HG03196 (cell line): Measurements from ENCODE around the gene PFKFB4.

ENCODE experiments used
- ATAC-seq: cut with Tn5 transposase; IDR thresholded peaks from one replicate; pipeline ENCODE4 v1.9.1; 2021; ENCODE audit not compliant: unreplicated experiment

PFKFB4 gene

DNA sequence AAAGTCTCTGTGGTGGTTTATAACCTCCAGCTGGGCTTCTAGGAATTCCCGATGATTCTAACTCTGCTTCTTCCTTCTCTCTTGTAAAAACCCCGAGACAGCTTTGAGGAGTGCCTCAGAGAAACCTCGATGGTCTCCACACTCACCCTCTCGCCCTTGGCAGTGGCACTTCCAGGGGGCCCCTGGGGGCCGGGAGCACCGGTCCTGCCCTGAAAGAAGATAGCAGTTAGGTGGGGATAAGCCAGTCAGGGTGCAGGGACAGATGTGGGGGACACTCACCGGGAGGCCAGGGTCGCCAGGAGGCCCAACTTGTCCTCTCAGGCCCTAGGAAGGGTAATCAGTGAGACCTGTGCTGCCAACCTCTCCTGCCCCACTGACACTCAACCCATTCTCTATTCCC, 28.8 kb upstream of the PFKFB4 start:
- no peak for ATAC-seq

DNA sequence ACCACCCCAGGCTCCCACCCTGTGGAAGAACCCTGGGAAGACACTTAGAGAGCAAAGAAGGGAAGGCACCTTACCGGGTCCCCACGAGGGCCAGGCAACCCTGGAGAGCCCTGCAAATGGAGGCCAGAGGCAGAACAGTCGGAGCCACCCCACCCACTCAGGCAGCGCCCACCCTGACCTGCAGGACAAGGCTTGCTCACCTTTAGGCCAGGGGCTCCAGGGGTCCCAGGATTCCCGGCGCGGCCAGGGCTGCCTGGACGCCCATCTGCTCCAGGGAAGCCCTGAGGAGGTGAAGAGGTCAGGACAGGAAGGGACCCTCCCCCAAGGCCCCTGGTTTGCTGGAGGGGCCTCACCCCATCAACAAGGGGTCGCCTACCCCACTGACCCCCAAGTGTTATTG, 28.2 kb upstream of the PFKFB4 start:
- no peak for ATAC-seq

DNA sequence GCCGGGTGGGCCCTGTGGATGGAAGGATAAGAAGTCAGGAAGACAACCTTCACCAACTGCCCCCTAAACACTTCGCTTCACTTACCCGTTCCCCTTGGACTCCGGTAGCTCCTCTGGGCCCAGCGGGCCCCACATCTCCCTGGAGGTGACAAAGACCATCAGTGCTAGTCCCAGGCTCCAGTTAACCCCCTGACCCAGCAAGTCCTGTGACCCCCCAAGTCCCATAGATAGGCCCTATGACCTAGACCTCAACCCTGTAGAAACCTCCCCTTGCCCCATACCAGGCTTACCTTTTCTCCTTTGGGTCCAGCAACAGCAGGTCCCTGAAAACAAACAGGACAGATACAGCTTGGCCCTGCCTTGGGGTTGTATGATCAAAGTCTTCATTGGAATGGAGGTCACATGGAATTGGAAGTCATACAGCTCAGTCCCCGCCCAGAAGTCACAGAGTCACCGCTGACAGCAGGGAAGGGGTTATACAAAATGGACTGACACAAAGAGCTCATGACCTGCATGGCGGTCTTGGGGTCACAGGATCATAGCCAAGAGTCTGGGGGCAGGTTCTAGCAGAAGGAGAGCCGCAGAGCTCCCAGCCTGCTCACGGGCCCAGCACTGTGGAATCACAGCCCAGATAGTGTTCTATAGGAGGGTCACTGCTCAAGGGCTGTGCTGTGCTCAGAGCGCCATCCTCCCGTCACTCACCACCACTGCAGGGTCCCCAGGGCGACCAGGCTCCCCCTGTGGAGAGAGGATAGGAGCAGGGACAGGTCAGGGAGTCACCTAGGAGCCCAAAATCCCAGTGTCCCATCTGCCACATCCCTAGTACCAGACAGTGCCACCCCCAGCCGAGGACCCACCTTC, 25.2 kb upstream of the PFKFB4 start:
- ATAC-seq = no peak

DNA sequence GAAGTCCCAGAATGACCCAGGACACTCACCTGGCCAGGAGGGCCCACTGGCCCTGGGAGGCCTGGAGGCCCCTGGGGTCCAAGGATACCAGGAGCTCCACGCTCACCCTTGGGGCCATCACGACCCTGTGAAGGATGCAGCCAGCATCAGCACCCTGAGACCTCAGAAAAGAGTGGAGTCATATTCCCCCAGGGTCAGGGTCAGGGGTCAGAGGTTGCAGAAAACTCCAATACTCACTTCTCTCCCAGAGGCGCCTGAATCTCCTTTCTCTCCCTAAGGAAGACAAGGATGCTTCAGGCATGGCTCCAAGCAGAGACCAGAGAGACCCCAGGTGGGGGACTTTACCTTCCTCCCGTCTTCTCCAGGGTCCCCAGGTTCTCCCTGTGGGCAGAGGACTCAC, 20.0 kb upstream of the PFKFB4 start:
- no peak for ATAC-seq

DNA sequence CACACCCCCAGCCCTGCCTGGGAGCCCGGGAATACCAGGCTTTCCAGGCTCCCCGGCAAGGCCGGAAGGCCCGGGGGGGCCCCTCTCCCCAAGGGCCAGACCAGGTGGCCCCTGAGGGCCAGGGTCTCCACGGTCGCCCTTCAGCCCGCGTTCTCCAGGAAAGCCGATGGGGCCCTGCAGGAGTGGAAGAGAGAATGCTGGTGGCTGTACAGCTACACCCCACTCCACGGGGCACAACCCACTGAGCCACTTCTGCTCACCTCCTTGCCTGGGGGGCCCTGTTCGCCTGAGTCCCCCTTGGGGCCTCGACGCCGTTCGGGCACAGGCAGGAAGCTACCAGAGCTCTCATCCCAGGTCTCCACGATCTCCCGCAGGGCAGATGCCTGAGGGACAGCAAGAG, 18.8 kb upstream of the PFKFB4 start:
- ATAC-seq = no peak

DNA sequence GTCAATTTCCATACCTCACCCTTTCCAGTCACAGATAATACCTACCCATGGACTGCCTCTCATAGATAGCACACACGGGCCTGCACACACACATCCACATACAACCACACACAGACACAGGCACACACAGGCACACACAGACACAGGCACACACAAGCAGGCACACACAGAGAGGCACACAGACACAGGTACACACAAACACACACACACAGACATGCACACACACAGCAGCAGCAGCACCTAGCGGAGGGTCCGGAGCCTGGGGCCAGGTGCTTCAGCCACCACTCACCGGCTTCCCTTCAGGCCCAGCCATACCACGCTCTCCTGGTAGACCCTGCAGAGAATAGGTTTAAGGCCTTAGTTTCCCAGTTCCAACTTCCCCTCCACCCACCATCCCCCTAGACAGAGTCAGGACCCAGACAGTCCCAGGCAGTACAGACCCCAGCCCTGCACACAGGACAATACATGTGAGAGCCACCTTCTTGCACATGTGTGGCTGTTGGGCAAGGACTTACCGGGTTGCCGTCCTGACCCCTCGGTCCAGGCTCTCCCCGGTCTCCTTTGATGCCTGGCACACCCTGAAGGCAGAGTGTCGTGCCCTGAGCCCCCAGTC, 17.5 kb upstream of the PFKFB4 start:
- ATAC-seq = no peak

DNA sequence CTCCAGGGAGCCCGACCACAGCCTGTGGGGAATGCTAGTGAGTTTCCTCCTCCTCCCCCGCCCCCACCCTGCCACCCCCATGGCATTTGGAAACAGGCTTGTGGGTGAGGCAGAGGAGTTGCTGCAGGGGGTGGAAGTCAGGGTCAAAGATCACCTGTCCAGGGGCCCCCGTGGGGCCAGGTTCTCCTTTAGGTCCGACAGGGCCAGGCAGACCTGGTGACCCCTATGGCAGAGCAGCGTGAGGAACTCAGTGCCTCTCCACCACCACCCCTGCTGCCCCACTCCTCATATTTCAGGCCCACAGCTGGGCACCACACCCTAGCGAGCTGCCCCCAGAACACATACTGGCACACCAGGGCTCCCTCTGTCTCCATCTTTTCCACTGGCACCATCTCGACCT, 15.9 kb upstream of the PFKFB4 start:
- ATAC-seq = no peak

DNA sequence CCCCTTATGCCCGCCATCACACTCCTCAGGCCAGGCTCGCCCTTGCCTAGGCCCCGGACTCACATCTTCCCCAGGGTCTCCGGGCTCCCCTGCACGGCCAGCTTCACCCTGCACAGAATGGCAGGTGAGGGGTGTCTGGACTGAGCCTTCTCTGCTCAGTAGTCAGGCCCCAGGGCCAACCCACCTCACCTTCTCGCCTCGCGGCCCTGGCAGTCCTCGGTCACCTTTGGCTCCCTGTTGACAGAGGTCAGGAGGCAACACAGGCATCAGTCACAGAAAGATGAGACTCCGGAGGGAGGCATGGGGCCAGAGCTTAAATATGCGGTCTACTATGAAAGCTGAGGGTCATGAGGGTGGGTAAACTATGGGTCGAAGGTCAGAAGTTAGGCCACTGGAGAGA, 15.3 kb upstream of the PFKFB4 start:
- ATAC-seq = no peak

DNA sequence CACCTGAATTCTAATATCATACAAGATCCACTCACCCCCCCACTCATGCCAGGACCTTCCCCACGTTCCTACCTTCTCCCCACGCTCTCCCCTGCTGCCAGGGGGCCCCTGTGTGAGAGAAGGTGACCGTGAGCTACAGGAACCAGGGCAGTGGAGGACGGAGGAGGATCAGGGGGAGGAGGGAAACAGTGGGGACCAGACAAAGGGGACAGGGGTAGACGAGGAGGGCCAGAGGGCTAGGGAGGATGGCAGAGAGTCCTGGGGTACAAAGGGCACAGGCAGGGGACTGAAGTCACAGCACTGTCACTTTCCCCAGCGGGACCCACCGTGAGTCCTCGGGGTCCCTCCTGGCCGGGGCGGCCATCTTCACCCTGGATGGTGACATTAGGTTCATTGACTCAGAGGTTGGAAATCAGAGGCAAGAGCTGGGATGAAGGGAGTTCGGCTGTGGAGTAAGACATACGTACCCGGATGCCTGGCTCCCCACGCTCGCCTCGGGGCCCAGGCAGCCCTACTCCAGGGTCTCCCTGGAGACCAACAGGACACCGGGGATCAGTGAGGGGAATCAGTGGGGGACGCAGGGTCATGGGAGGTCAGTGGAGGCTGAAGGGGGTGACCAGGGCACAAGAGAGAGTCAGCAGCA, 13.3 kb upstream of the PFKFB4 start:
- no peak for ATAC-seq

DNA sequence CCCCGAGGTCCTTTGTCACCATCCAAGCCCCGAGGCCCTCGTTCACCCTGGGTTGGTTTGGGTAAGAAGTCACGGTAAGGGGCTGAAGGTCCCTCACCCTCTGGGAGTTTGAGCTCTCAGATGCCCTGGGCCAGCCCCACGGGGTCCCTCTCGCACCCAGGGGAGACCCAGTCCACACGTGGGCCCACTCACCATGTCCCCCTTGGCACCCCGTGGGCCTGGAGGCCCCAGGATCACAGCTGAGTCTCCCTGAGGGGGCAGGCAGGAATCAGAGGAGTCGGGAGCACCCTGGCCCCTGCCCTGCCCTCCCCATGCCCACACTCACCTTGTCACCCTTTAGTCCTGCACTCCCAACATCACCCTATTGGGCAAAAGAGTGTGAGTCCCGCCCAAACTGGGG, 12.8 kb upstream of the PFKFB4 start:
- ATAC-seq = no peak

DNA sequence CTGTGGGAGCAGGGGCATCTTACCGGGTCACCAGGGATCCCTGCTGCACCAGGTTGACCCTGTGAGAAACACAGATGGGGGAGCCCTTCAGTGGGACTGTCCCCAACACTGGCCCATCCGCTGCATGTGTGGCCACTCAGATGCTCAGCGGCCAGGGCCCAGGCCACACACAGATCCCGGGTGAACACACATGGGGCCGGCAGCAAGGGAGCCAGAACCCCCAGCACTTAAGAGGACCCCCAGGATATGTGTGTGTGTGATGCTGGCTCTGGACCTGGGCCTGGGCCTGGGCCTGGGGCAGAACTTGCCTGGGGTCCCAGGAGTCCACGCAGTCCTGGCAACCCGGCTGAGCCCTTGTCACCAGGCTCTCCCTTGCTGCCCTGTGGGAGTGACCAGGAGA, 11.9 kb upstream of the PFKFB4 start:
- no peak for ATAC-seq

DNA sequence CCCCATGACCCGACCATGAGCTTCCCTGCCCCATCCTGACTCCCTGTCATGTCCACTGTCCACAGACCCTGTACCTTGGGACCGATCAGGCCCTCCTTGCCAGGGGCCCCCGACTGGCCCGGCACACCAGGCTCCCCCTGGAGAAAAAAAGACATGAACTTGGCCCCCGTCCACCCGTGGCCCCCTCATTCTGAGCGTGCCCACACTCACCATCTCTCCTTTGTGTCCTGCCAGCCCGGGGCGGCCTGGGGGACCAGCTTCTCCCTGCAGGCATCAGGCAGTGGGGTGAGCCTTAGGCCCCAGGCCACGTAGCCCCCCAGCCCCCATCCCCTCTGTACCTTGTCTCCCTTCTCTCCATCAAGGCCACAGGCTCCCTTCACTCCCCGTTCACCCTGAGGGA, 10.9 kb upstream of the PFKFB4 start:
- no peak for ATAC-seq

DNA sequence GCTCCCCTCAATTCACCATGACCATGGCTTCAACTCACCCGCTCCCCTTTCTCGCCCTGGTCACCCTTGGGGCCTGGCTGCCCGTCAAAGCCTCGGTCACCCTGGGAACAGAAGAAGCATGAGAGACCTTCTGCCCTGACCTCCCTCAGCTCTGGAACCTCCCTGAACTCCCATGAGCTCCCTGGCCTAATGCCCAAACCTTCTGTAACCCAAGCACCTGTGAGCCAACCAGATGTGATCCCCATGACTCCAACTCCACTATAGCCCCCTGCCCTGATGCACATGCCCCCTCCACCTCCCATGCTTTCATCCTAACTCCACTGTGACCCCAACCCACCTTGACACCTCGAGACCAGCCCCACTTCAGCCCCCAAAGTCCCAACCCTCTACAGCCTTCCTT, 10.5 kb upstream of the PFKFB4 start:
- ATAC-seq = no peak

DNA sequence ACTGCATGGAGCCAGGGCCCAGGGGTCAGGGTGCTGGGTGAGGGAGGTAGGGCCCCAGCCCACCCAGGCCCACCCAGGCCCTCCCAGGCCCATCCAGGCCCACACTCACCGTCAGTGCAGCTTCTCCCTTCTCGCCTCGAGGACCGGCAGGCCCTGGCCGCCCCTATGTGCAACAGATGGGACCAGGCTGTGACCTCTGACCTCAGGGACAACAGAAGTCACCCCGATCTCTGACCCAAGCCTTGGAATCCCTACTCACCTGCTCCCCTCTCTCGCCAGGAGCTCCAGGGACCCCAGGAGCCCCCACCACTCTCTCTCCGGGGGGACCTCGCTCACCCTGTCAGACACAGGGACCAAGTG, 9.8 kb upstream of the PFKFB4 start:
- no peak for ATAC-seq

DNA sequence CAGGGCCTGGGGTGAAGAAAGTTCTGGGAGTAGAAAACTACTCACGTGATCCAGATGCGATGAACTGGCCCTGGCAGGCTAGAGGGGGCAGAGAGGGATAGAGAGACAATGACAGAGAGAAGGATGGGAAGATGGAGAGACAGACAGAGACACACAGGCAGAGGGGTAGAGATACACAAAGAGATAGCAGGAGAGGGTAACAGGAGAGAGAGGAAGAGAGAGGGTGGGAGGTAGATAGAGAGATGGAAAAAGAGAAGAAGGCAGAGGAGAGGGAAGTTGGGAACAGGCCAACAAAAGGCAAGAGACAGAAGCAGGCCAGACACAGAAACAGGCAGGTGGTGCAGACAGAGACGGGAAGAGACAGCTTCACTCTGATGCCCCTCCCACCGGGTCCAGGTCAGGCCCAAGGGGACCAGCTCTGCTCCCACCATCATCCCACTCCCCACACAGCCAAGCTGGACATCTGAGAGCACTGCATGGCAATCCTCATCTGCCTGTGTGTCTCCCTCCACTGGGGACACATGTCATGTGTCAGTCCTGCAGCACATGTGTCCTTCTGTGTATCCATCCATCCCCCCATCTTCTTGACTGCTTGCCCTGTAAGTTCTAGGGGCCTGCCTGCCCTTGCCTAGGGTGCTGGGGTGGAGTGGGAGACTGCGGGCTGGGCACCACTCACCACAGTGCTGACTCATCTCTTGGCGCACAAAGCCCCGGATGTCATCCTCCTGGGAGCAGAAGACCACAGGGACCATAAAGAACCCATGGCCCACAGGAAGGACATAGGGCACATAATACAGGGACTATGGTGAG, 9.2 kb upstream of the PFKFB4 start:
- ATAC-seq = no peak

DNA sequence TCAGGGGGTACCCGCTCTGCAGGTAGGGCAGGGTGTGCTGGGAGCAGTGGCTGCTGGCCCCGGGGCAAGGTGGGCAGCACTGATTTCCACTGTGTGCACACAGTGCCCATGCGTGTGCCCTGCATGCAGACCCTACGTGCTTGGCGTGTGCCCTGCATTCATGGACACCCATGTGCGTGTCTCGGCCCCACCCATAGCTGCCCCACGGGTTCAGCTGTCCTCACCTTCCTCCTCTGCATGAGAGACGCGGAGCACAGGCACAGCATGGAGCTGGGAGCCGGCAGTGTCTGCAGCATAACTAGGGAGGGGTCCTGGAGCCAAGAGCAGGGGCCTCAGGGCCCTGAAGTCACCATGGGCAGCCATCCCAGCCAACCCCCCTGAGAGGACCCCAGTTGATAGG, 8.6 kb upstream of the PFKFB4 start:
- ATAC-seq = no peak

DNA sequence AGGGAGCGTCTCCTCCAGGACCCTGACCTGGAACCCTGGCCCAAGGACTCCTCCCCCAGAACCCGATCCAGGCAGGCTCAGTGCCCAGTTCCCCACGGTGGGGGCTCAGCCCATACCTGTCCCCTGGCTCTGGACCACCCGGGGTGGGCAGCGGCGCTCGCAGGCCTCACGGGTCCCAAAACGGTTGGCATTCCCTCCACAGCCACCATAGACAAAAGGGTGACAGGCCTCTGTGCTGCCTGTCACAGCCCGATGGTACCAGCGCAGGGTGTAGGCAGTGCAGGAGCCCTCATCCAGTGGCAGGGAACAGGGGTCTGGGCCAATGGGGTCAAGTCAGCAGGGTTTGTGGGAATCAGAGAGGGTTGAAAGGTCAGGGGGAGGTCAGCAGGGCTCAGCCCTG, 8.1 kb upstream of the PFKFB4 start:
- ATAC-seq = no peak

DNA sequence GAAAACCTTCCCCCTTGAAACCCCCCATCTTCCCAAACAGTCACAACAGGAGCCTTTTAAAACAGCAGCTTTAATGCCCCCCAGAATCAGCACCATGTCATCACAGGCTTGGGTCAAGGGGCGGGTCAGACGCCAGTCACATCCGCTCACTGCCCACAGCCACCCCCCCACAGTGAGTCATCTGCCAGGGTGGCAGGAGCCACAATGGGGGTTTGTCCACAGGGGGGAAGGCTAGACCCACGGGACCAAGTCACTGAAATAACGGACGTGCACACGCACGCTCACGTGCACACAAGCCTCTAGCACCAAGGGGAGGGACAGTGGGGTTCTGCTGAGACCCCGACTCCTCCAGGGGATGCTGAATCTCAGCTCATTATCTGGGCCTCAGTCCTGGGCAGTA, 7.4 kb upstream of the PFKFB4 start:
- no peak for ATAC-seq

DNA sequence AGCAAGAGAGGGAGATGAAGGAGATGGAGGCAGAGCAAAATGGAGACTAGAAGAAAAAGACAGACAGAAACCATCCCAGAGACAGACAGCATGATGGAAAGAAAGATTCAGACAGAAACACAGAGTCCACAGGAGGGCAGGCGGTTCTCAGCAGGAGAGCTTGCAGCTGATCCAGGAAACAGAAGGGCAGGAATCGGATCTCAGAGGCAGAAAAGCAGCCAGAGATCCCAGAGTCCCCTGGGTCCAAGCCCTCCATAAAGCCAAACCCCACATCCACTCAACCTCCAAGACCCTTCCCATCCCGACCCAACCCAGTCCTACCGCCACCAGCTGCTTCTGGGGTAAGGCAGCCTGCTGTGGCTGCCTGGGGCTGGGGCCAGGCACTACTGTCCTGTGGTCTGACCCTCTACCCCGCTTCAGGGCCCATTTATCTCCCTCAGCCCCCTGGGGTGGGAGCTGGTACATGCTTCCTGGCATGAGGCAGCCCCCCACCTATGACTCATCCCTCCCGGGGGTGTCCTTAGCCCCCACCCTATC, 6.8 kb upstream of the PFKFB4 start, which contains the start of gene UCN2:
Gene UCN2 (minus strand): TSS at position 400 of the 537 bp plus-strand sequence. CDS start 657 bp downstream, outside the sequence.
- ATAC-seq = no peak

DNA sequence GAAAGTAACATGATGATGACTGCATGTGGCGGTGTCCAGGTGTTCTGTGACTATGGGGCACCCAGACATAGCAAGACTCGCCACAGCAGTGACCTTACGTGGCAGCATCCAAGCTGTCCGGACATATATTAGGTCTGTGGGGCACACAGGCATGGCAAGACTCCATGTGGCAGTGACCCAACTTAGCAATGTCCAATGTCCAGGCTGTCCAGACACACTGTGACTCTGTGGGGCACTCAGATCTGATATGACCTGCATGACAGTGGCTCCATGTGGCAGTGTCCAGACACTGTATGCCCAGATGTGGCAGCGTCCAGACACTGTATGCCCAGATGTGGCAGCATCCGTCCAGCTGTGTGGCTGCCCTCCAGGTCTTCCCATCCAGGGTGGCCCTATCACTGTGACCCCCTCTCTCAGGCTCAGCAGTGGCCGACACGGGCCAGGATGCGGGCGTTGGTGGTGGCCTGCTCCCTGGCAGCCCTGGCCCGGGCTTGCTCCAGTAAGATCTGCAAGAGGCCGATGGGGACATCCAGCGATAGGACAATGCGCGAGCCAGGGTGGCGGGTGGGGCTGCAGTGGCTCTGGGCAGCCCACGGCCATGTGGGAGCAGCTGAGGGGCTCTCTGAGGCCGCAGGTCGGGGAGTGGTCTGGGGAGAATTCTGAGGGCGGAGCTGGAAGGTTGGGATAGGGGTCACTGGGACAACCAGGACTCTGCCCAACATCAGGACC, 5.9 kb upstream of the PFKFB4 start:
- ATAC-seq = no peak
